Neuronal stem cell (in vitro differentiated cells): Measurements from ENCODE around the gene SLC16A7.

Source experiments
- DNase-seq: peaks from one replicate; pipeline ENCODE4 v3.0.0-alpha.2; 2013; ENCODE audit warnings: low spot score
- H2AFZ ChIP-seq: one replicate; pipeline ENCODE4 v1.6.1; 2013; ENCODE audit warnings: mild to moderate bottlenecking, low read length, inconsistent platforms
- H2AK5ac ChIP-seq: 2 replicates; pipeline ENCODE4 v1.6.1; 2013; ENCODE audit warnings: low read depth, mild to moderate bottlenecking, inconsistent platforms, low read length, moderate library complexity, mixed read lengths
- H2BK120ac ChIP-seq: 2 replicates; pipeline ENCODE4 v1.6.1; 2013; ENCODE audit warnings: low read depth, mild to moderate bottlenecking, inconsistent platforms, low read length, moderate library complexity, mixed read lengths
- H2BK12ac ChIP-seq: one replicate; pipeline ENCODE4 v1.6.1; 2013; ENCODE audit warnings: low read length, inconsistent platforms
- H2BK15ac ChIP-seq: 2 replicates; pipeline ENCODE4 v1.6.1; 2013; ENCODE audit warnings: mild to moderate bottlenecking, low read length, inconsistent platforms, mixed read lengths
- H2BK5ac ChIP-seq: one replicate; pipeline ENCODE4 v1.6.1; 2013; ENCODE audit warnings: inconsistent platforms, mild to moderate bottlenecking, low read length, moderate library complexity
- H3K14ac ChIP-seq: one replicate; pipeline ENCODE4 v1.6.1; 2013; ENCODE audit warnings: low read length, inconsistent platforms
- H3K18ac ChIP-seq: 2 replicates; pipeline ENCODE4 v1.6.1; 2013; ENCODE audit warnings: low read length, inconsistent platforms
- H3K23ac ChIP-seq: 2 replicates; pipeline ENCODE4 v1.6.1; 2013; ENCODE audit warnings: low read depth, mild to moderate bottlenecking, mixed read lengths, low read length, inconsistent platforms; ENCODE audit not compliant: poor library complexity
- H3K27ac ChIP-seq: replicated peaks from 3 replicates; pipeline ENCODE4 v1.5.1; 2013; ENCODE audit warnings: low read length, inconsistent platforms
- H3K27me3 ChIP-seq, 3 experiments: 2 replicates each; pipeline ENCODE4 v1.6.1; 2013; ENCODE audit warnings: low read length in 3 of 3, mild to moderate bottlenecking in 2 of 3, inconsistent platforms in 1 of 3, low read depth in 1 of 3, mixed read lengths in 1 of 3, moderate library complexity in 1 of 3; ENCODE audit not compliant: control insufficient read depth in 3 of 3, insufficient read depth in 3 of 3
- H3K36me3 ChIP-seq, 2 donors: replicated peaks in 1 of 2; 2 replicates each; pipeline ENCODE4 v1.6.1; 2013; ENCODE audit warnings: low read length in 2 of 2; ENCODE audit not compliant: control insufficient read depth in 2 of 2, insufficient read depth in 2 of 2
- H3K4ac ChIP-seq: 2 replicates; pipeline ENCODE4 v1.6.1; 2013; ENCODE audit warnings: inconsistent platforms, mild to moderate bottlenecking, low read length, moderate library complexity
- H3K4me1 ChIP-seq, 2 donors: 1 replicate in 1 of 2; 2 replicates in 1 of 2; pipeline ENCODE4 v1.6.1; 2013; ENCODE audit warnings: low read length in 2 of 2, low read depth in 1 of 2; ENCODE audit not compliant: control insufficient read depth in 2 of 2, insufficient read depth in 1 of 2
- H3K4me2 ChIP-seq: one replicate; pipeline ENCODE4 v1.6.1; 2013; ENCODE audit warnings: mild to moderate bottlenecking, low read length, inconsistent platforms; ENCODE audit not compliant: insufficient read depth, poor library complexity, severe bottlenecking
- H3K4me3 ChIP-seq, 2 donors: 2 replicates each; pipeline ENCODE4 v1.5.1; 2013; ENCODE audit warnings: low read length in 2 of 2, mild to moderate bottlenecking in 2 of 2, inconsistent platforms in 1 of 2, moderate library complexity in 1 of 2
- H3K79me1 ChIP-seq: one replicate; pipeline ENCODE4 v1.6.1; 2013; ENCODE audit warnings: low read depth, mild to moderate bottlenecking, inconsistent platforms, low read length, moderate library complexity
- H3K9ac ChIP-seq: one replicate; pipeline ENCODE4 v1.6.1; 2013; ENCODE audit warnings: mild to moderate bottlenecking, low read depth, low read length, inconsistent platforms; ENCODE audit not compliant: poor library complexity
- H3K9me3 ChIP-seq, 2 donors: replicated peaks in 1 of 2; 2 replicates each; pipeline versions ENCODE3 to v1.6.1; 2013; ENCODE audit warnings: low read length in 2 of 2, mild to moderate bottlenecking in 2 of 2, inconsistent platforms in 1 of 2, low read depth in 1 of 2, mixed read lengths in 1 of 2, moderate library complexity in 1 of 2; ENCODE audit not compliant: control insufficient read depth in 2 of 2, insufficient read depth in 1 of 2
- H4K8ac ChIP-seq: one replicate; pipeline ENCODE4 v1.6.1; 2013; ENCODE audit warnings: low read depth, mild to moderate bottlenecking, inconsistent platforms, low read length, moderate library complexity
- H4K91ac ChIP-seq: one replicate; pipeline ENCODE4 v1.6.1; 2013; ENCODE audit warnings: low read length, low read depth, mild to moderate bottlenecking, inconsistent platforms; ENCODE audit not compliant: poor library complexity
- WGBS, 2 donors: extraction: QIAGEN DNeasy Blood & Tissue Kit; methylation state at CpG; one replicate each; pipeline ENCODE4 v1.1.7; 2013; ENCODE audit warnings: missing lambda C conversion rate in 2 of 2, mixed read lengths in 1 of 2; ENCODE audit not compliant: insufficient read length in 2 of 2, insufficient replicate concordance in 1 of 2; ENCODE audit errors: extremely low coverage in 2 of 2; 5-methylcytosine and 5-hydroxymethylcytosine counted together

The SLC16A7 gene

DNA sequence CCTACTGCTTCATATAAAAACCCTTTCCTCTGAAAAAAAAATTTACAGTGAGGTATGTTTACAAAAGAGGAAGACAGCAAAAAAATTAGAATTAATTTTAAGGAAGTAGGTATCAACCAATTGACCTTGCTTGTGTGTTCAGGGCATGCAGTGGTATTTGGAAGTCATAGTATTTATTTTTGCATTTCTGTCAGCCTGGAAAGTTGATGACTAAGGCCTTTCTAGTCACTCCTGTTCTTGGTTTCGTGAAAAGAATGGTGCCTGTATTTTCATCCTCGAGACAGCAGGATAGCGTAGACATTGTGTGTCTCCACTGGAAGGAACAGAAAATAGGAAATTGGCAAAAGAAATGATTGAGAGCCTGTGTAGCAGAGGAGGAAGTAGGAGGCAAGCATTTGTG is 24.5 kb downstream of the SLC16A7 start:
- H3K9ac ChIP-seq, result no peak overlapping the region
- H2BK15ac ChIP-seq, result no peak overlapping the region
- no peak overlapping the region for H4K8ac ChIP-seq
- no peak overlapping the region for H3K4ac ChIP-seq
- no peak overlapping the region for H2BK120ac ChIP-seq
- no peak overlapping the region for H2BK5ac ChIP-seq
- no peaks in the 10 kb centered on the region for H3K79me1 ChIP-seq
- H3K27ac ChIP-seq, result no peak overlapping the region
- no peak overlapping the region for H2AFZ ChIP-seq
- H3K18ac ChIP-seq, result no peak overlapping the region
- no peak overlapping the region for H2BK12ac ChIP-seq
- H2AK5ac ChIP-seq, result no peak overlapping the region
- H3K4me2 ChIP-seq, result no peak overlapping the region
- no peak overlapping the region for H4K91ac ChIP-seq
- WGBS, 2 donors, result no CpG with 5 or more reads among the region's 3 CpGs
- H3K14ac ChIP-seq, result no peak overlapping the region
- no peak overlapping the region for H3K4me3 ChIP-seq
- no peak overlapping the region for H3K23ac ChIP-seq
- no peaks in the 10 kb centered on the region for H3K4me1 ChIP-seq
- no peak for DNase-seq
- peaks cover 0 to 1% of the 10 kb centered on the region in 2 donors for H3K9me3 ChIP-seq
- no peaks in the 10 kb centered on the region for H3K36me3 ChIP-seq
- H3K27me3 ChIP-seq, result no peaks in the 10 kb centered on the region

GRCh38 chr12:59624732-59625460 is 29.1 kb downstream of the SLC16A7 start:
- no peak overlapping the region for H2AK5ac ChIP-seq
- no peaks in the 10 kb centered on the region for H3K27me3 ChIP-seq
- no peak overlapping the region for H4K91ac ChIP-seq
- no peak overlapping the region for H2BK15ac ChIP-seq
- H3K4me3 ChIP-seq, result no peak overlapping the region
- no peak overlapping the region for H3K18ac ChIP-seq
- no peaks in the 10 kb centered on the region for H3K36me3 ChIP-seq
- no peak overlapping the region for H3K4me2 ChIP-seq
- no peak overlapping the region for H2BK120ac ChIP-seq
- no CpG with 5 or more reads among the region's 1 CpG for WGBS, 2 donors
- H3K23ac ChIP-seq, result no peak overlapping the region
- no peak overlapping the region for H2BK5ac ChIP-seq
- H3K79me1 ChIP-seq, result no peaks in the 10 kb centered on the region
- no peak overlapping the region for H2AFZ ChIP-seq
- no peak overlapping the region for H3K4ac ChIP-seq
- DNase-seq, result no peak
- H3K4me1 ChIP-seq, result no peaks in the 10 kb centered on the region
- H4K8ac ChIP-seq, result no peak overlapping the region
- no peaks in the 10 kb centered on the region for H3K9me3 ChIP-seq
- H3K14ac ChIP-seq, result no peak overlapping the region
- H3K9ac ChIP-seq, result no peak overlapping the region
- H2BK12ac ChIP-seq, result no peak overlapping the region
- no peak overlapping the region for H3K27ac ChIP-seq

- no peaks in the 10 kb centered on the region for H3K4me1 ChIP-seq
- no peak overlapping the region for H3K4me2 ChIP-seq
- no peaks in the 10 kb centered on the region for H3K9me3 ChIP-seq
- no peak overlapping the region for H2AFZ ChIP-seq
- H2AK5ac ChIP-seq, result no peak overlapping the region
- no peak overlapping the region for H3K18ac ChIP-seq
- no peak overlapping the region for H2BK15ac ChIP-seq
- H2BK5ac ChIP-seq, result no peak overlapping the region
- no CpG with 5 or more reads among the region's 1 CpG for WGBS, 2 donors
- DNase-seq, result no peak
- no peak overlapping the region for H2BK120ac ChIP-seq
- H3K27me3 ChIP-seq, result no peaks in the 10 kb centered on the region
- no peak overlapping the region for H3K4ac ChIP-seq
- H2BK12ac ChIP-seq, result no peak overlapping the region
- H3K27ac ChIP-seq, result no peak overlapping the region
- H3K14ac ChIP-seq, result no peak overlapping the region
- no peak overlapping the region for H3K9ac ChIP-seq
- H3K23ac ChIP-seq, result no peak overlapping the region
- no peak overlapping the region for H4K91ac ChIP-seq
- H3K4me3 ChIP-seq, result no peak overlapping the region
- no peaks in the 10 kb centered on the region for H3K36me3 ChIP-seq
- no peak overlapping the region for H4K8ac ChIP-seq
- H3K79me1 ChIP-seq, result no peaks in the 10 kb centered on the region
Observed at GRCh38 chr12:59626382-59626781, 30.6 kb downstream of the SLC16A7 start.

DNA sequence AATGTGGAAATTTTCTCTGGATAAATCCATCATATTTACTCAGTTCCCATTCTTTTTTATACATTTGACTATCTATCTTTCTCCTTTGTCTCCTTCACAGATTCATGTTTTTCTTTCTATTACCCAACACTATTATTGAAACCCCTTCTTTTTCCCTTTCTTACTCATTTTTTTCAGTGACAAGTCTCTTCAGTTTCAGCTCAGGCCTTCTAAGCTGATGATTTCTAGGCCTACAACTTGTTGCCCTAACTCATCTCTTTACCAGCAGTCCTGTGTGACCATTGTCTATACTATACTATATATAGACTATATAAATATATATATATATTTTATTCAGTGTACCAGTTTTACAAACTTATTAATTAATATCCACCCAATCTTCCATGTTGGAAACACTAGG is 31.8 kb downstream of the SLC16A7 start:
- no peak overlapping the region for H3K4me3 ChIP-seq
- no peak overlapping the region for H2AK5ac ChIP-seq

More for the DNA sequence above, 31.8 kb downstream of the SLC16A7 start:
- Histone ChIP-seq H2BK120ac (no peak overlapping the region), H2BK12ac (no peak overlapping the region), H3K23ac (no peak overlapping the region), H3K9me3 (no peaks in the 10 kb centered on the region), H2AFZ (no peak overlapping the region), H3K4me1 (no peaks in the 10 kb centered on the region), H3K4ac (no peak overlapping the region), H4K91ac (no peak overlapping the region), H3K27me3 (no peaks in the 10 kb centered on the region), H4K8ac (no peak overlapping the region), H3K14ac (no peak overlapping the region), H3K79me1 (no peaks in the 10 kb centered on the region), H3K18ac (no peak overlapping the region), H3K9ac (no peak overlapping the region), H3K4me2 (no peak overlapping the region), H2BK15ac (no peak overlapping the region), H3K36me3 (no peaks in the 10 kb centered on the region), H2BK5ac (no peak overlapping the region), H3K27ac (no peak overlapping the region)
- no peak for DNase-seq
